ENCODE results near the gene ASCL3.
"Not testable (repeated sequence)": the region's sequence is repeated elsewhere in the genome, so short reads cannot be mapped to it uniquely, and the experiment has no call there.

ASCL3 gene

DNA sequence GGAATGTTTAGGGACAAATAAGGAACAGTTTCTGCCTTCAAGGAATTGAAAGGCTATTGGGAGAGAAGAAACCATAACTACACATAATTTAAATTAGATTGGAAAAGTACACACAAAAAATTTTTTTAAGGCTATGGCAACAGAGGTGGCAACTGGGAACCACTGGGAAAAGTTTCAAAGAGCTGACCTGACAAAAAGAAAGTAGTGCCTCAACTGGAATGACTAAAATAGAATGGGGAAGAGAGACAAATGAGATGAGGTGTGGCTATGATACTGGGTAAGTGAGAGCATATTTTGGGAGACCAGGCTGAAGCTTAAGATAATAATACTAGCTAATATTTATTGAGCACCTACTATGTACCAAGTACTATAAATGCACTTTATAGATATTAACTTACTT lies 34.7 kb downstream of the ASCL3 start:
- no peak for DNase-seq

DNA sequence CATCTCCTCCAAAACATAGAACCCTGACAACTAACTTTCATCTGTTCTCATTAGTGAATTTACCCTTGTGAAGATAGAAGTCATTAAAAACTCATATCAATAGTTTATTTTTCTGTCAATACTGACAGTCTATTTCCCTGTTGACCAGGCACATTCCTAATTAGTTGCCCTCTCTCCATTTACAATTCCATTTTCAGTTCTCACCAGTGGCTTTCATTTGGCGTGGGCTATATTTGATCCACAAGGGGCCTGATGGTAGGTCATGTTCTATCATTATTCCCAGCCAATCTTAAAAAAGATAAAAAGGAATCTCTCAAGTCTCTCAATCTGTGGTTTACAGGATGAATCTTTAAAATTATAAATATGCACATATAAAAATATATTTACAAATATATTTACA lies 35.7 kb downstream of the ASCL3 start:
- DNase-seq, result no peak

GRCh38 chr11:8905528-8906165 lies 37.2 kb downstream of the ASCL3 start:
- DNase-seq, result no peak

GRCh38 chr11:8899119-8899753 lies 43.6 kb downstream of the ASCL3 start:
- no peak for DNase-seq

GRCh38 chr11:8891185-8891584 lies 51.6 kb downstream of the ASCL3 start:
- not testable (repeated sequence) for DNase-seq

Measured in NCI-H187 treated with DMSO at 0.1 percent for 48 hours (cell line).